ENCODE results near the gene RABEPK.
A peak's percentile ranks its signal among the peaks of the same experiment; 100 is the strongest.
"Not testable (repeated sequence)": the region's sequence is repeated elsewhere in the genome, so short reads cannot be mapped to it uniquely, and the experiment has no call there.

The RABEPK gene

DNA sequence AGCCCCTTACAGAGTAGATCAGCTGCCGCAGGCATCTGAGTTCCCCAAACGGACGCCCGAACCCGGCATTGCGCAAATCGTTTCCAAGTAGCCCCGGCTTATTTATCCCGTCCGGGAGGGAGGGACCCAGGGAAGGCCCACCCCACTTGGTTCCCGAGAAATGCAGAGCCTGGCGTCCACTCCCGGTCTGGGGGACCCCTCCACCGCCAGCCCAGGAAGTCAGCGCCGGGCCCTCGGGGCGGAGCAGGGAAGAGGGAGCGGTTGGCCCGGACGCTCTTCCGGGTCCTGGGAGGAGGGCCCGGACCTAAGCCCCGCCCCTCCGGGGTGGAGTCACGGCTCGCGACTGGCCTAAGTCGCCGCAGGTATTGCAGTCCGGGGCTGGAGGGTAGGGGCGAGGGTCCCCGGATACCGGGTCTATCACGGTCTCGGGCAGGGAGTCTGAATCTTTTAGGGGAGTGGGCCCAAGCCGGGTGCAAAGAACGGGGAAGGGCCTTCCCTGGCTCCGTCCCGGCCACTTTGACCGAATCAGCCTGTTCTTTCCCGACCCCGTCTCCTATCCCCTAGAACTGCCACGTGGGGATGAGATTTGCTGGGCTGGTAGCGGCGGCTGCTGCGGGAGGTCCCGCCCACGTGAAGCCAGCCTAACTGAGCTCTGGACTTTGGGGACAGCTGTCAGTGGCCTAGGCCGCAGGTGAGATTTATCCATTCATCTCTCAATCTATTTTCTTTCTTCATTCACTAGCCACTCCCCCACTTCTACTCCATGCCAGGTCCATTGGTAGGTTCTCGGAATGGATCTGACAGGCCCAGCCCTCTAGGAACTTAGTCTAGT lies at the start of gene RABEPK:
Gene RABEPK (plus strand): TSS at position 327 of the 832 bp plus-strand sequence. CDS start 2,472 bp downstream, outside the sequence.
- DNase-seq = peak; percentile 95 to 96

GRCh38 chr9:125151730-125152129 lies 48.6 kb upstream of the RABEPK start:
- DNase-seq = no peak

- DNase-seq = no peak
Observed at GRCh38 chr9:125153712-125154367, 46.5 kb upstream of the RABEPK start.

GRCh38 chr9:125156551-125156950 lies 43.8 kb upstream of the RABEPK start:
- DNase-seq = no peak

- no peak for DNase-seq
Observed at GRCh38 chr9:125160750-125161149, 39.6 kb upstream of the RABEPK start.

GRCh38 chr9:125161284-125161918 lies 38.9 kb upstream of the RABEPK start:
- DNase-seq = no peak

- not testable (repeated sequence) for DNase-seq
Observed at GRCh38 chr9:125162891-125163290, 37.5 kb upstream of the RABEPK start.

GRCh38 chr9:125166762-125167161 lies 33.6 kb upstream of the RABEPK start:
- DNase-seq = no peak

GRCh38 chr9:125169895-125170294 lies 30.4 kb upstream of the RABEPK start:
- no peak for DNase-seq

DNA sequence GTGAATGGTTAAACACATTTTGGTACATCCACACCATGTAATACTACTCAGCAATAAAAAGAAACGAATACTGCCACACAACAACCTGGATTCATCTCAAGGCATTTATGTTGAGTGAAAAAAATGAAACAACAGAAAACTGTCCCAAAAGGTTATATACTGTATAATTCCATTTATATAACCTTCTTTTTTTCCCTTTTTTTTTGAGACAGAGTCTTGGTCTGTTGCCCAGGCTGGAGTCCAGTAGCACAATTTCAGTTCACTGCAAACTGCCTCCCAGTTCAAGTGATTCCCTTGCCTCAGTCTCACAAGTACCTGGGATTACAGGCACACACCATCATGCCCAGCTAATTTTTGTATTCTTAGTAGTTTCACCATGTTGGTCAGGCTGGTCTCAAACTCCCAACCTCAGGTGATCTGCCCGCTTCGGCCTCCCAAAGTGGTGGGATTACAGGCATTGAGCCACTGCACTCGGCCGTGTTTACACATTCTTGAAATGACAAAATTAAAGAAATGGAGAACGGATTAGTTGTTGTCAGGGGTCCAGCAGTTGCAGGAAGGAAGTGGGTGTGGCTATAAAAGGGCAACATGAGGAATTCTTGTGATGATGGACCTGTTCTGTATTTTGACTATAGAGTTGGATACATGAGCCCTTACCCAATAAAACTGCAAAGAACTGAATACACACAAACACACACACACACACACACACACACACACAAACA lies 28.1 kb upstream of the RABEPK start:
- no peak for DNase-seq

- DNase-seq = no peak
Observed at GRCh38 chr9:125176636-125177035, 23.7 kb upstream of the RABEPK start.

DNA sequence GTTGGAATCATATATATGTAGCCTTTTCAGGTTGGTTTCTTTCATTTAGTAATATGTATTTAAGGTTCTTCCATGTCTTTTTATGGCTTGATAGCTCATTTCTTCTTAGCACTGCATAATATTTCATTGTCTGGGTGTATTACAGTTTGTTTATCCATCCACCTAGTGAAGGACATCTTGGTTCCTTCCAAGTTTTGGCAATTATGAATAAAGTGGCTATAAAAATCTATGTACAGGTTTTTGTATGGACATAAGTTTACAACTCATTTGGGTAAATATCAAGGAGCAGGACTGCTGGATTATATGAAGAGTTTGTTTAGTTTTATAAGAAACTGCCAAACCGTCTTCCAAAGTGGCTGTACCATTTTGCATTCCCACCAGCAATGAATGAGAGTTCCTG lies 22.5 kb upstream of the RABEPK start:
- DNase-seq = no peak

GRCh38 chr9:125179776-125180175 lies 20.6 kb upstream of the RABEPK start:
- DNase-seq = not testable (repeated sequence)

- DNase-seq = no peak
Observed at GRCh38 chr9:125180876-125181275, 19.5 kb upstream of the RABEPK start.

GRCh38 chr9:125181756-125182155 lies 18.6 kb upstream of the RABEPK start:
- not testable (repeated sequence) for DNase-seq

DNA sequence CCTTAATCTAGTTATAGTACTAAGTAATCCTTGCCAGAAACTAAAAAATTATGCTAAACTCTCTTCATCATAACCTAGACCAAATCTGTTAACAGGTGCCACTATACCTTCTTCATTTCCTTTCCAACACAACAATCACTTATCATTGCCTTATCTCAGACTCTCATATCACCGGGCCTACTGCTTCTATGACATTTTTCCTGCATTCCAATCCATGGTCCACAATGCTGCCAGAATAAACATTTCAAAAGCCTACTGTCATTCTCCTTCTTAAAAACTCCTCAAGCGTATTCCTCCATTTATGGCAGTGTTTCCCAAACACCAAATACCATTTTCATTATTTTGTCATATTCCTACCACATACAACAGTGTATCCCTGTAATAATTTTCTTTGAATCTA lies 17.3 kb upstream of the RABEPK start:
- DNase-seq = no peak

GRCh38 chr9:125183561-125183960 lies 16.8 kb upstream of the RABEPK start:
- no peak for DNase-seq

GRCh38 chr9:125189011-125189360 lies 11.4 kb upstream of the RABEPK start:
- no peak for DNase-seq

DNA sequence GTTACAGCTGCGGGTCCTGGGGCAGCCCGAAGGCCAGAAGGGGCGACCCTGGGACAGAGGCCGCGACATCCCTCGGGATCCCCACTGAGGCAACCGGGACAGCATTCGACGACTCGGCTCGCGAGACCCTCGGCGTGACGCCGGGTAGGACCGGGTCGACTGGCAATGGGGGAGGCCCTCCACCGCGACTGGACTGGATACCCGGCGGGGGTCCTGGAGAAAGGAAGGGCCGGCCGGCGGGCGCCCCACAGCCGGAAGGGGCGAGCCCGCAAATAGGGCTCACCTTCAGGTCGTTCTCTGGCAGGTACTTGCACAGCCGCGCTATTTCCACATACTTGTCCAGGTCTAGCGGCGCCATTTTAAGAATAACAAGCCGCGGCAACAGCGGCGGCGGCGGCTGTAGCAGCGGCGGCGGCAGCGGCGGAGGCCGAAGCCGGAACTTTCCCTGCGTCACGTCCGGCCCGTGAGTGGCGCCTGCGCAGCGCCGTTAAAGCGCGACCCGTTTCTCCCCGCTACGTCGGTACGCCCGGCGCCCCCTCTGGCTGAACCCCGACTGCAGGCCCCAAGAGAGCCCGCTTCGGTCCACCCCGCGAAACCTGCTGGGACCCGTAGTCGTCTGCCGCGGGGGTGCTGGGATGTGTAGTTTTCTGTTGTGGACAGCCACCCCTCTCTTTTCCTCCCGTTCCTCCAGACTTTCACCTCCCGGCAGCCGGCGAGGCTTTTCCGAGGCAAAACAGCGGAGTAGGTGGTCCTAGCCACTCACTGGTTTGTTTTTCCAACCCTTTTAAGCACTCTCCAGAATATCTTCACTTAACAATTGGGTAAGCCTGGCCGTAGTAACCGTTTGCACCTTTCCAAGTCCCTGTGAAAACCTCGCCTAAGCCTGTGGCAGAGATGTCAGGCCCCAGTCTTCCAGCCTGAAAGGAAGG lies 10.7 kb upstream of the RABEPK start, which contains the start of gene PPP6C:
Gene PPP6C (minus strand): TSS at position 443 of the 929 bp plus-strand sequence. CDS start 85 bp downstream, at position 358.
- DNase-seq = peak; percentile 91 to 96

GRCh38 chr9:125190361-125190801 lies 10.0 kb upstream of the RABEPK start:
- no peak for DNase-seq

DNA sequence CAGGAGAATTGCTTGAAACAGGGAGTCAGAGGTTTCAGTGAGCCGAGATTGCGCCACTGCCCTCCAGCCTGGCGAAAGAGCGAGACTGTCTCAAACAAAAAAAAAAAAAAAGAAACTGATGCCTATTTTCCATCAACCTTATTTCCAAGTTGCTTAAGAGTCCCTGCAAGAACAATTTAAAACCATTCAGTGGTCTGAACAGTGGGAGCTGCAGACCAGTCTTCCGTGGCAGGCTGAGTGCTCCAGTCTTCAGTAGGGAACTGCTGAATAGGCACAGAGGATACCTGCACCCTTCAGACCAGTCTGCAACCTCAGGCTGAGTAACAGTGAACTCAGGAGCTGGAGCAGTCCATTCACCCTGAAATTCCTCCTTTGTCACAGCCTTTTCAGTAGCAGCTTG lies 5.9 kb upstream of the RABEPK start:
- DNase-seq = not testable (repeated sequence)

- DNase-seq = not testable (repeated sequence)
Observed at GRCh38 chr9:125195591-125195990, 4.8 kb upstream of the RABEPK start.

Data from SW 1271 (cell line).